22Rv1 (cell line): ENCODE results near the gene CSH1.

Experiments used
- H3K27ac ChIP-seq: fragments of 450-650 bp; 2 replicates; pipeline ENCODE4 v1.5.1; 2017
- CTCF ChIP-seq: fragments of 450-650 bp; IDR thresholded peaks from 2 replicates; pipeline ENCODE4 v1.5.1; 2017; ENCODE audit warnings: mild to moderate bottlenecking
- ZFX ChIP-seq: fragments of 450-650 bp; IDR thresholded peaks from 2 replicates; pipeline ENCODE4 v1.6.1; 2017; ENCODE audit warnings: antibody characterized with exemption, borderline replicate concordance

Gene CSH1

GRCh38 chr17:63940584-63940983, 44.2 kb upstream of the CSH1 start:
- no peak for TF ChIP-seq ZFX
- no peak for TF ChIP-seq CTCF
- H3K27ac ChIP-seq = no peak overlapping the region

GRCh38 chr17:63939884-63940283, 43.5 kb upstream of the CSH1 start:
- TF ChIP-seq CTCF = no peak
- no peak for TF ChIP-seq ZFX
- H3K27ac ChIP-seq = no peak overlapping the region

- no peak for TF ChIP-seq CTCF
- no peak for TF ChIP-seq ZFX
- H3K27ac ChIP-seq = no peak overlapping the region
Observed at GRCh38 chr17:63939401-63939800, 43.0 kb upstream of the CSH1 start.

- no peak overlapping the region for H3K27ac ChIP-seq
- TF ChIP-seq CTCF (no peak), ZFX (no peak)
Observed at GRCh38 chr17:63937920-63938319, 41.5 kb upstream of the CSH1 start.

- TF ChIP-seq CTCF = no peak
- TF ChIP-seq ZFX = no peak
- no peak overlapping the region for H3K27ac ChIP-seq
Observed at GRCh38 chr17:63937319-63937718, 40.9 kb upstream of the CSH1 start.

GRCh38 chr17:63934183-63935112, 38.1 kb upstream of the CSH1 start:
- H3K27ac ChIP-seq = no peak overlapping the region
- no peak for TF ChIP-seq CTCF
- no peak for TF ChIP-seq ZFX

GRCh38 chr17:63933598-63933997, 37.2 kb upstream of the CSH1 start:
- no peak for TF ChIP-seq ZFX
- no peak for TF ChIP-seq CTCF
- H3K27ac ChIP-seq = no peak overlapping the region
